Duodenal mucosa (tissue), 2 donors: ENCODE results near the gene DNAJC5.

Source experiments
- H3K27ac ChIP-seq: one replicate; pipeline ENCODE4 v1.7.0; 2013; ENCODE audit warnings: low read depth, low read length
- H3K27me3 ChIP-seq, 2 donors: one replicate each; pipeline ENCODE4 v1.7.0; 2013; ENCODE audit warnings: low read length in 2 of 2, control low read depth in 1 of 2; ENCODE audit not compliant: insufficient read depth in 2 of 2, control insufficient read depth in 1 of 2
- H3K36me3 ChIP-seq, 2 donors: one replicate each; pipeline ENCODE4 v1.7.0; 2013; ENCODE audit warnings: low read length in 2 of 2, control low read depth in 1 of 2; ENCODE audit not compliant: insufficient read depth in 2 of 2, control insufficient read depth in 1 of 2
- H3K4me1 ChIP-seq, 2 donors: one replicate each; pipeline ENCODE4 v1.7.0; 2013; ENCODE audit warnings: low read length in 2 of 2, control low read depth in 1 of 2; ENCODE audit not compliant: insufficient read depth in 2 of 2, control insufficient read depth in 1 of 2
- H3K4me3 ChIP-seq, 2 donors: one replicate each; pipeline ENCODE4 v1.7.0; 2013; ENCODE audit warnings: low read length in 2 of 2, low read depth in 1 of 2
- H3K9ac ChIP-seq, 2 donors: one replicate each; pipeline ENCODE4 v1.7.0; 2013; ENCODE audit warnings: low read length in 2 of 2, low read depth in 1 of 2
- H3K9me3 ChIP-seq, 2 donors: one replicate each; pipeline ENCODE4 v1.7.0; 2013; ENCODE audit warnings: low read length in 2 of 2, control low read depth in 1 of 2; ENCODE audit not compliant: control insufficient read depth in 1 of 2

Gene DNAJC5

DNA sequence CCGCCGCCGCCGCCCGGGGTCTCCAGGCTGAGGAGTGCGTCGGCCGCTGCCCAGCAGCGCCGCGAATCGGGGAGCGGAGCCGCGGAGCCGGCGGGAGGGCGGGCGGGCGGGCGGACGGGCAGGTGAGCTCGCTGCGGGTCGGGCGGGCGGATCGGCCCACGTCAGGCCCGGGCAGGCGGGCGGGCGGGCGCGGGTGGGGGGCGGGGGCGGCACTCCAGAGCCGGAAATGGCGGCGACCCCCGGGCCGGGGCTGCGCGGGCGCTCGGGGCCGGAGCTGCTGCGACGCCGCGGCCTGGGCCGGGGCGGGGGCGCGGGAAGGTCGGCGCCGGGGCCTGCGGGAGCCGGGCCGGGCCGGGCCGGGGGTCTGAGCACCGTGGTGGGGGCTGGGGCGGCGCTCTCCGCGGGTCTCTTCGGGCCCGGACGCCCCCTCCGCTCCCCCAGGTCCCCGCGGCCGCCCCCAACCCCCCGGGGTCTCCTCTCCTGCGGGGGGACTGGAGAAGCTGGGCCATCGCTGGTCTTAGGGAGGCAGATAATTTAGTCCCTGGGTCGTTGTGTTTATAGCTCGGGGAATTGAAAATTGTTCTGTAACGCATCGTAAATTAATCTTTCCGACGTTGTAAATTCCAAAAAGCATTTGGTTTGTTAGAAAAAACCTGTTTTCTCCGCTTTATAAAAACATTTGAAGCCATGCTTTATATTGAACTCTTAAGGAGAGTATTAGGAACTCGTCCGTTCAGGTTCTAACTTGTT lies 451 bp downstream of the DNAJC5 start:
- no peaks in the 10 kb centered on the region for H3K9me3 ChIP-seq
- H3K4me3 ChIP-seq, result peak overlapping the region; percentile 67 to 73
- H3K36me3 ChIP-seq, result peaks cover 5 to 12% of the 10 kb centered on the region in 2 donors
- H3K4me1 ChIP-seq, result peaks cover 54 to 59% of the 10 kb centered on the region in 2 donors
- no peaks in the 10 kb centered on the region for H3K27me3 ChIP-seq
- peak overlapping the region; percentile 70 for H3K27ac ChIP-seq
- H3K9ac ChIP-seq, result peak overlapping the region; percentile 71 to 74

DNA sequence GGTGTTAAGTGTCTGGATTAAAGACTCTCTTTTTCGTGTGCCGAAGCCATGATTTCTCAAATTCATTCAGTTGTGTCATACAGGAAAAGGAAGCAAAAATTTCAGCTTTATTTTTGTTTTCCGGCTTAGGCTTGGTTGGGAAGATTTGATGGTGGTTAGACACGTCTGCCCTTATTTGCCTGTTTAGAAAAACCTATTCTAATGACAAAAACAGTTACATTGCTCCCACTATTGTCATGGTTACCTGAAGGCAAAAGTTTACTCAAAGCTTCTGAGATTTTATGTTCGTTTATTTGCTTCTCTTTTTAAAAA lies 982 bp downstream of the DNAJC5 start:
- Histone ChIP-seq H3K9me3 (no peaks in the 10 kb centered on the region), H3K27ac (peak overlapping the region; percentile 70), H3K36me3 (peaks cover 2 to 6% of the 10 kb centered on the region in 2 donors), H3K27me3 (no peaks in the 10 kb centered on the region), H3K9ac (peak overlapping the region; percentile 71 to 74), H3K4me1 (peaks cover 53 to 55% of the 10 kb centered on the region in 2 donors), H3K4me3 (peak overlapping the region; percentile 67 to 73)

DNA sequence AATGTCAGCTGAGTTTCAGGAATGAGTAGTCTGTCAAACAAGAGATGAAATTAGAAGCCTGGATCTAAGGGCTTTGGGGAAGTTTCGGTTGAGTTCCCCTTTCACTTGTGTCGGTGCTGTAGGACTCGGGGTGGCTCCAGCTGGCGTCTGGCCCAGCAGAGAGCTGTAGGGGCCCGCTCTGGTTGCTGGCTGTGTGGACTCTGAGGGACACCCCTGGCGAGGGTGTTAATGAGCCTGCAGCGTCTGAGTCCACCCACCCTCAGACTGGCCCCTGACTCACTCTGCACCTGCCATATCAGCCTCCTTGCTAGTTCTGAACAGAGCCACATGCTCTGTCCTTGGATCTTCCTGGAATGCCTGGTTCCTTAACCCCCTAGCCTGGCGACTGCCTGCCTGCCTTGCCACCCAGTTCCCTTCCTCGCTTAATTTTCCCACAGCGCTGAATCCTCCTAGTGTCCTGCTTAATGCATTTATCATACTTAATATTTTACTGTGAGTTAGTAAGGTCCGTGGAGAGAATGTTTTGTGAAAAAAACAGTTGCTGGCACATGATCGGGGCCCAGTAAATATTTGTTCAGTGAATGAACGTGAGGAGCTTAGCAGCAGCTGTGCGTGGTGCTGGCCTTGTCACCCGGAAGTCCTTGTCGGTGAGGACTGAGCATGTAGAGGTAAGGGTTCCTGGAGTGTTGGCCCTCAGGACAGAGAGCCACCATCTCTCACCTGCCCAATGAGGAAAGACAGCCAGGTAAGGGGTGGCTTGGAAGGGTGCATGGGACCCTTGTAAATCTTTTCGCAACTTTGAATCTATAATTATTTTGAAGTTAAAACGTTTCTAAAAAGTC lies 1.6 kb downstream of the DNAJC5 start:
- peaks cover 0 to 10% of the 10 kb centered on the region in 2 donors for H3K36me3 ChIP-seq
- no peaks in the 10 kb centered on the region for H3K27me3 ChIP-seq
- no peaks in the 10 kb centered on the region for H3K9me3 ChIP-seq
- H3K4me1 ChIP-seq, result peaks cover 56 to 57% of the 10 kb centered on the region in 2 donors
- peak overlapping the region; percentile 71 to 74 for H3K9ac ChIP-seq
- peak overlapping the region; percentile 70 for H3K27ac ChIP-seq
- peak overlapping the region; percentile 67 to 73 for H3K4me3 ChIP-seq

DNA sequence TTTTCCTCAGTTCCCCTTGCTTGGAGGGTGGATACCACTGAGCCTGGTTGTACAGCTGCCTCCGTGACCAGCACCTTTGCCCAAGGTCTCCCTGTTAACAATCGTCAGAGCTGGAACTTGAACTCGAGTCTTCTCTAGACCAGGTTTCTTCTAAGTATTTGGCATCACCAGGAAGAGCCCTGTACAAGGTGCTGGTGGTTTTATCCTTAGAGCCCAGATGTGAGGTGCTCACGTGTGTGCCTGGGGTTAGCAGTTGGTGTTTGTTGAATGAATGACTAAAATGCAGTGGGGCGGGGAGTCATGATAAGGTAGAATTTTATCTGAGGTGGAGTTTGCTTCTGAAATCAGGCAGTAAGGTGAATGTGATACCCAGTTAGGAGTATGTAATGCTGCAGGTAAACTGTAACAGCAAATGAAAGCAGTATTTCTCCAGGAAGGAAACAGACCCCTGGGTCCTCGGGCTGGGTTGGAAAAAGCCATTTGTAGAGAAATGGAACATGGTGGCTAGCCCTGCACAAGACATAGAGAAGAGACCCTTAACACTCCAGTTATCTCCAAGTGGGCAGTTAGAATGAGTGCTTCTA lies 3.1 kb downstream of the DNAJC5 start:
- Histone ChIP-seq H3K4me3 (peak overlapping the region in 1 of 2 donors; percentile 19), H3K27me3 (no peaks in the 10 kb centered on the region), H3K36me3 (peaks cover 0 to 11% of the 10 kb centered on the region in 2 donors), H3K9ac (peak overlapping the region in 1 of 2 donors; percentile 32), H3K27ac (no peak overlapping the region), H3K9me3 (no peaks in the 10 kb centered on the region), H3K4me1 (peaks cover 48 to 55% of the 10 kb centered on the region in 2 donors)

DNA sequence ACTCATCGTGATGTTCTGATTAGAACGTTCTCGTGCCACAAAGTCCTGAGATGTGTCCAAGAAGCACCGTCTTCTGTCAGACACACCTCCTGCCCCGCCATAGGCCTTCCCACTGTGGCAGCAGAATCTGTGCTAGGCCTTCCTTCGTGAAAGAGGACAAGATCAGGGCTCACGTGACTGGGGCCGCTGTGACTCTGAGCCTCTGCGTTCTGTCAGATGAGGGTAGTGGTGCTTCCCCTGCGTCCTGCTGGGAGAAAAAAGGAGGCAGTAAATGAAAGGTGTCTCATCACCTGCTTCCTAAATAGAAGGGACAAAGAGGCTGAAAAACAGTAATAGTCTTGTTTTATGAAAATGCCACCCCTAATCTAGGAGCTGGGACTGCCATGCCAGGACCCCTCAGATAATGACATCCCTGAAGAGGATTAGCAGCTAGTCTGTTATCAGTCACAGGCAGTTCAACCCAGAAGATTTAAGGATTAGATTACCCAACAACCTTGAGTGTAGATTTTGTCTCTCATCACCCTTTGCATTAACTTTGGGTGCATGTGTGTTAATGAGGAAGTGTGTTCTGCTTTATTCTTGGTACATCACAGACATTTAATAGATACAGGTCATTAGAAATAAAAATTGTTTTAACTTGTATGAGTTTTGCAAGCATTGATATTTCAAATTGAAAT lies 4.1 kb downstream of the DNAJC5 start:
- H3K36me3 ChIP-seq, result peaks cover 0 to 11% of the 10 kb centered on the region in 2 donors
- H3K27ac ChIP-seq, result no peak overlapping the region
- no peak overlapping the region for H3K9ac ChIP-seq
- no peaks in the 10 kb centered on the region for H3K9me3 ChIP-seq
- H3K27me3 ChIP-seq, result no peaks in the 10 kb centered on the region
- no peak overlapping the region for H3K4me3 ChIP-seq
- H3K4me1 ChIP-seq, result peaks cover 49 to 51% of the 10 kb centered on the region in 2 donors

DNA sequence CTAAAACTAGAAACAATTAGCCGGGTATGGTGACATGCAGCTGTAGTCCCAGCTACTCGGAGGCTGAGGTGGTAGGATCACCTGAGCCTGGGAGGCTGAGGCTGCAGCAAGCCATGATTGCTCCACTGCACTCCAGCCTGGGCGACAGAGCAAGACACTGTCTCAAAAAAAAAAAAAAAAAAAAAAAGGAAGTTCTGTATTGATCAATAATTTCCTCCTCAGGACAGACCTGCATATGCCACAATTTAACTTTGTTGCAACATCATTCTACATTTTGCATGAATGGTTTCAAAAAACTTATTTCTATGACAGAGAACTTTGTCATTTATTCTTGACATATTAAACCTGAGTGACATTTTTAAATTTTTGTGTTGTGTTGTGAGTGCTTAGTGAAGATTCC lies 5.5 kb downstream of the DNAJC5 start:
- Histone ChIP-seq H3K9ac (no peak overlapping the region), H3K4me1 (peaks cover 50 to 53% of the 10 kb centered on the region in 2 donors), H3K9me3 (no peaks in the 10 kb centered on the region), H3K27me3 (no peaks in the 10 kb centered on the region), H3K36me3 (peaks cover 0 to 11% of the 10 kb centered on the region in 2 donors), H3K4me3 (no peak overlapping the region), H3K27ac (no peak overlapping the region)

DNA sequence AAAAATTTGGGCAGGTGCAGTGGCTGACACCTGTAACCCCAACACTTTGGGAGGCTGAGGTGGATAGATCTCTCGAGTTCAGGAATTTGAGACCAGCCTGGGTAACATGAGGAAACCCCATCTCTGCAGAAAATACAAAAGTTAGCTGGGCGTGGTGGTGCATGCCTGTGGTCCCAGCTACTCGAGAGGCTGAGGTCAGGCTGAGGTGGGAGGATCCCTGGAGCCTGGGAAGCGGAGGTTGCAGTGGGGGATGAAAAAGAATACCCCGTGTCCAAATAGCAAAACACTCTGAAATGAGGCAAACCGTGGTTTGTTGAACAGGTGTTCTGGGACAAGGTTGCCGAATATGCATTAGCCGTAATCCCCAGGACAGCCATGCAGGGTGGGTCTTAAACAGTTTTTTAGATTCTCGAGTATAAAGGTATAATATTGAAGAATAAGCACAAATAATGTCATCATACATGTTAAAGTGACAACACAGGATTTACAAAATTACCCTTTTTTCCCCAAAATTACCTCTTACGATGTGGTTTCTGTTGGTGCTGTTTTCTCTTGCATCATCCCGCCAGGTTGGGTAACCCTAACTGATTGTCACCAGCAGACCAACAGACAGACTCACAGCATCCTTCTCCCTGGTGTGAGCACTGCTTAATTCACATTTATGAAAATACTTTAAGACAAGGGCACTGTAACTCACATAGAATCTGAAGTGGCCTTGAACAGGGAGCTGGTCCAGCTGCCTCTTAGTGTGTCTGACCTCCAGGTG lies 9.1 kb downstream of the DNAJC5 start:
- Histone ChIP-seq H3K36me3 (peaks cover 0 to 6% of the 10 kb centered on the region in 2 donors), H3K9me3 (no peaks in the 10 kb centered on the region), H3K27ac (no peak overlapping the region), H3K27me3 (no peaks in the 10 kb centered on the region), H3K4me3 (no peak overlapping the region), H3K9ac (no peak overlapping the region), H3K4me1 (peaks cover 42 to 48% of the 10 kb centered on the region in 2 donors)

DNA sequence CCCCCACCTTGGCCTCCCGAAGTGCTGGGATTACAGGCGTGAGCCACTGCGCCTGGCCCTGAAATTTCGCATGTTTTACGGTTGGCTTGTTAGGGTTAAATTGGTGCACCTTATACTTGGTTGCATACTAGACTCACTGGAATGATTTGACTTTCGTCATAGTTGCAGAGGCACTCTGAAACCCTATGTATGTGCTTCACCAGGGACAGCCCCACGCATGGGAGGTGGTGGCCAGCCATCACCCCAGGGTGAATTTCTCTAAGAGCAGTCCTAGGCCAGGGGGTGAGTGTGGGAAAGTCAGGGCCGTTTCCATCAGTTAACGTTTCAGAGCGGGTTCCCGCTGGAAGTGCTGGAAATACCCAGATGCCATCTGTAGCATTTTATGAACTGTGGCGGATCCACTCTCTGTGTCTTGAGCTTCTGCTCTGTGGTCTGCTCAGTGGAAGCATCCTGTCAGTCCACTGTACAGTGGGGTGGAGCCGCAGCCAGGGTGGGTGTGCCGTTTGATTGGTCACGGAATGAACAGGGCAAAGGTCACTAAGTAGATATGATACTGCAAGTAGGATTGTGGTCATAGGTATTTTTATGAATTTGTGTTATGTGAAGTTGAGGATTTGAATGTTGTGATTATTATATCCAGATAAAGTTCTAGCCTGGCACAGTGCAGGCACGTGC lies 13.2 kb downstream of the DNAJC5 start:
- no peaks in the 10 kb centered on the region for H3K27me3 ChIP-seq
- H3K9me3 ChIP-seq, result no peaks in the 10 kb centered on the region
- peaks cover 52 to 56% of the 10 kb centered on the region in 2 donors for H3K4me1 ChIP-seq
- no peaks in the 10 kb centered on the region for H3K36me3 ChIP-seq
- H3K9ac ChIP-seq, result no peak overlapping the region
- H3K4me3 ChIP-seq, result no peak overlapping the region
- no peak overlapping the region for H3K27ac ChIP-seq

DNA sequence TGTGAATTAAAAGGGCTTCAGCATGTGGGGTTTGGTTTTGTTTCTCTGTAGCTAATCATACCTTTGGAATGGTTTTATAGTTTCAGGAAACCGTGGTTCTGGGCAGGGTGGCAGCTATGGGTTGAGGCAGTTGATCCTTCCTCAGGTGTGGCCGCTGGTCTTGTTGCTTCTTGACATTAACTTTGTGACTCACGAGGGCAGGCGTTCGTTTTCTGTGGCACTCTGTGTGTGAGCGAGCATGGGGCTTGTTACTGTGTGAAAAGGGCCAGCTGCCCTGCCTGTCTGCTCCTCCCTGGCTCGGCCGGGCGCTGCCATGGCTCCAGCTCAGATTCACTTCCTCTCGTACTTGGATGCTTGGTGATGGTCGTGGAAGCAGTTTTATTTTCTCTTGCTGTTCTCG lies 16.2 kb downstream of the DNAJC5 start:
- peak overlapping the region; percentile 24 to 25 for H3K9ac ChIP-seq
- no peaks in the 10 kb centered on the region for H3K9me3 ChIP-seq
- H3K27ac ChIP-seq, result peak overlapping the region; percentile 47
- peaks cover 44 to 47% of the 10 kb centered on the region in 2 donors for H3K4me1 ChIP-seq
- no peak overlapping the region for H3K4me3 ChIP-seq
- no peaks in the 10 kb centered on the region for H3K27me3 ChIP-seq
- peaks cover 5 to 13% of the 10 kb centered on the region in 2 donors for H3K36me3 ChIP-seq
